Stimulated activated CD8-positive, alpha-beta memory T cell treated with anti-CD3 and anti-CD28 coated beads, Interleukin-7, amount 100 ng/mL, for 4 hours (primary cell): Measurements from ENCODE around the gene COG5.

ENCODE experiments used
- DNase-seq, 2 donors: peaks; one replicate each; pipeline ENCODE4 v3.0.0-alpha.2; 2020; ENCODE audit warnings: low read depth in 2 of 2

Gene COG5

GRCh38 chr7:107185716-107186115, 378.0 kb downstream of the COG5 start:
- DNase-seq = no peak

GRCh38 chr7:107181172-107181571, 382.5 kb downstream of the COG5 start:
- no peak for DNase-seq

- peak; percentile 67 for DNase-seq
Measured at GRCh38 chr7:107180378-107180777, 383.3 kb downstream of the COG5 start.

GRCh38 chr7:107179326-107180164, 384.2 kb downstream of the COG5 start:
- DNase-seq = no peak

GRCh38 chr7:107173691-107174406, 389.9 kb downstream of the COG5 start:
- DNase-seq = no peak

GRCh38 chr7:107173191-107173590, 390.5 kb downstream of the COG5 start:
- DNase-seq = no peak

- DNase-seq = no peak
Measured at GRCh38 chr7:107172276-107173032, 391.3 kb downstream of the COG5 start.

GRCh38 chr7:107171496-107171895, 392.2 kb downstream of the COG5 start:
- no peak for DNase-seq

GRCh38 chr7:107170051-107170915, 393.4 kb downstream of the COG5 start:
- no peak for DNase-seq

- DNase-seq = peak; percentile 64 to 78
Measured at GRCh38 chr7:107169120-107170050, 394.3 kb downstream of the COG5 start.

- peak; percentile 96 to 99 for DNase-seq
Measured at GRCh38 chr7:107168233-107169119, 395.2 kb downstream of the COG5 start, which contains the start of gene HBP1. TSS of gene HBP1 (plus strand) at chr7:107169003. CDS start at chr7:107179894, 10,891 bp downstream.

- DNase-seq = peak in 1 of 2 donors; percentile 55
Measured at GRCh38 chr7:107167483-107168232, 396.1 kb downstream of the COG5 start.

GRCh38 chr7:107166736-107167426, 396.8 kb downstream of the COG5 start:
- DNase-seq = no peak

GRCh38 chr7:107165341-107165740, 398.4 kb downstream of the COG5 start:
- no peak for DNase-seq

- DNase-seq = no peak
Measured at GRCh38 chr7:107164092-107164491, 399.6 kb downstream of the COG5 start.

- DNase-seq = no peak
Measured at GRCh38 chr7:107162475-107162874, 401.2 kb downstream of the COG5 start.

GRCh38 chr7:107161415-107161814, 402.3 kb downstream of the COG5 start:
- DNase-seq = no peak

GRCh38 chr7:107160389-107160788, 403.3 kb downstream of the COG5 start:
- no peak for DNase-seq
